HCT116 (cell line): Measurements from ENCODE around the gene RORB. TPM values are rescaled to one million over a fixed set of nuclear protein-coding genes. Genes with fewer than 3 reads are reported as not detected.

Experiments used
- ATAC-seq: fragments of 200-7000 bp; cut with Tn5 transposase; 2 replicates; pipeline ENCODE4 v1.9.1; 2020; ENCODE audit warnings: mild to moderate bottlenecking, moderate library complexity
- BruUV-seq: library from RNA; stranded (reverse); fragments of 400-500 nt; replicated peaks from 2 replicates; lab custom pipeline; 2021; lab: Mats Ljungman, UMichigan
- CTCF ChIA-PET: fragments of 300-600 bp; sonication (Branson Sonifier 250); formaldehyde crosslinking; loops from one replicate; lab custom pipeline; 2021; ENCODE audit warnings: antibody characterized with exemption; lab: Charles Lee
- POLR2A ChIA-PET: fragments of 300-600, 350-600 bp; sonication (Branson Sonifier 250); formaldehyde crosslinking; loops from one replicate; lab custom pipeline; 2021; ENCODE audit warnings: antibody characterized with exemption; lab: Charles Lee
- RAD21 ChIA-PET, 2 experiments: fragments of 300-600 bp; sonication (Branson Sonifier 250); formaldehyde crosslinking; loops; one replicate each; lab custom pipeline; 2023; ENCODE audit warnings: low total read pairs in 2 of 2; ENCODE audit not compliant: uncharacterized antibody in 2 of 2, unreplicated experiment in 2 of 2, low non-redundant PET in 1 of 2; lab: Charles Lee
- DNase-seq: peaks from one replicate; pipeline ENCODE4 v3.0.0-alpha.2; 2010; ENCODE audit warnings: low read depth, low spot score
- H2AFZ ChIP-seq: fragments of 200-600 bp; shearing (Covaris generic), sonication (generic); 2 replicates; pipeline ENCODE4 v1.6.1; 2017; ENCODE audit warnings: low read depth, mixed run types, mixed read lengths, antibody characterized with exemption, low read length; ENCODE audit not compliant: poor library complexity, severe bottlenecking
- H3K27ac ChIP-seq: 2 replicates; pipeline ENCODE4 v1.5.1; 2012; ENCODE audit warnings: low read depth, low read length
- H3K27me3 ChIP-seq: fragments of 200-600 bp; sonication (generic); 2 replicates; pipeline ENCODE4 v1.6.1; 2016; ENCODE audit warnings: mixed run types, low read length, mixed read lengths; ENCODE audit not compliant: insufficient read depth
- H3K36me3 ChIP-seq, 2 experiments: fragments of 200-500 bp in 1 of 2; fragments of 200-600 bp in 1 of 2; sonication (Bioruptor generic) in 1 of 2; sonication (generic) in 1 of 2; 2 replicates each; pipeline versions ENCODE4 v1.5.1 to v1.6.1; 2014 to 2016; ENCODE audit warnings: low read length in 2 of 2, inconsistent platforms in 1 of 2, mixed read lengths in 1 of 2, mixed run types in 1 of 2; ENCODE audit not compliant: insufficient read depth in 2 of 2, control insufficient read depth in 1 of 2
- H3K4me1 ChIP-seq, 2 experiments: fragments of 200-600 bp in 1 of 2; sonication (generic) in 1 of 2; 2 replicates each; pipeline versions ENCODE4 v1.5.1 to v1.6.1; 2012 to 2017; ENCODE audit warnings: low read length in 2 of 2, inconsistent platforms in 1 of 2, mild to moderate bottlenecking in 1 of 2, mixed read lengths in 1 of 2, mixed run types in 1 of 2, moderate library complexity in 1 of 2; ENCODE audit not compliant: insufficient read depth in 2 of 2, control insufficient read depth in 1 of 2
- H3K4me2 ChIP-seq: fragments of 200-600 bp; sonication (generic); 2 replicates; pipeline ENCODE4 v1.6.1; 2017; ENCODE audit warnings: mixed run types, low read length, mixed read lengths
- H3K4me3 ChIP-seq, 2 experiments: fragments of 200-600 bp in 1 of 2; sonication (generic) in 1 of 2; replicated peaks in 1 of 2; 2 replicates each; pipeline ENCODE4 v1.5.1; 2011 to 2016; ENCODE audit warnings: low read length in 2 of 2, control low read depth in 1 of 2, low read depth in 1 of 2, mild to moderate bottlenecking in 1 of 2, mixed read lengths in 1 of 2, mixed run types in 1 of 2
- H3K79me2 ChIP-seq: fragments of 200-600 bp; sonication (generic); 2 replicates; pipeline ENCODE4 v1.6.1; 2017; ENCODE audit warnings: mild to moderate bottlenecking, mixed run types, low read length, moderate library complexity, mixed read lengths; ENCODE audit not compliant: insufficient read depth
- H3K9ac ChIP-seq: fragments of 200-600 bp; sonication (generic); 2 replicates; pipeline ENCODE4 v1.6.1; 2016; ENCODE audit warnings: low read length, mixed read lengths
- H3K9me2 ChIP-seq: fragments of 200-600 bp; sonication (generic), shearing (Covaris generic); 2 replicates; pipeline ENCODE4 v1.6.1; 2017; ENCODE audit warnings: mixed run types, mild to moderate bottlenecking, moderate library complexity; ENCODE audit not compliant: insufficient read depth
- H3K9me3 ChIP-seq, 2 experiments: fragments of 200-500 bp in 1 of 2; fragments of 200-600 bp in 1 of 2; sonication (Bioruptor generic) in 1 of 2; sonication (generic) in 1 of 2; 2 replicates each; pipeline ENCODE4 v1.6.1; 2014 to 2017; ENCODE audit warnings: low read length in 2 of 2, mixed read lengths in 2 of 2, inconsistent platforms in 1 of 2, low read depth in 1 of 2, mild to moderate bottlenecking in 1 of 2, mixed run types in 1 of 2, moderate library complexity in 1 of 2; ENCODE audit not compliant: control insufficient read depth in 1 of 2, insufficient read depth in 1 of 2
- H4K20me1 ChIP-seq: fragments of 200-600 bp; sonication (generic), shearing (Covaris generic); 2 replicates; pipeline ENCODE4 v1.6.1; 2017; ENCODE audit warnings: mixed run types, mild to moderate bottlenecking, moderate library complexity; ENCODE audit not compliant: insufficient read depth
- CEBPB ChIP-seq: IDR thresholded peaks from 2 replicates; pipeline ENCODE4 v1.6.1; 2012; ENCODE audit warnings: low read depth
- EGR1 ChIP-seq: IDR thresholded peaks from 2 replicates; pipeline ENCODE4 v1.6.1; 2012; ENCODE audit warnings: low read depth
- ELF1 ChIP-seq: IDR thresholded peaks from 2 replicates; pipeline ENCODE4 v1.6.1; 2012; ENCODE audit warnings: low read depth, borderline replicate concordance
- FOSL1 ChIP-seq: IDR thresholded peaks from 2 replicates; pipeline ENCODE4 v1.6.1; 2012; ENCODE audit warnings: low read depth
- JUND ChIP-seq: IDR thresholded peaks from 2 replicates; pipeline ENCODE4 v1.6.1; 2012
- POLR2AphosphoS5 ChIP-seq: IDR thresholded peaks from 2 replicates; pipeline ENCODE4 v1.6.1; 2011; ENCODE audit warnings: mild to moderate bottlenecking, low read depth, low read length, moderate library complexity
- RAD21 ChIP-seq: IDR thresholded peaks from 2 replicates; pipeline ENCODE4 v1.6.1; 2012; ENCODE audit warnings: low read depth, mild to moderate bottlenecking
- SIN3A ChIP-seq: IDR thresholded peaks from 2 replicates; pipeline ENCODE4 v1.6.1; 2012; ENCODE audit warnings: low read depth
- SP1 ChIP-seq: IDR thresholded peaks from 2 replicates; pipeline ENCODE4 v1.6.1; 2012; ENCODE audit warnings: low read depth
- SRF ChIP-seq: IDR thresholded peaks from 2 replicates; pipeline ENCODE4 v1.6.1; 2012; ENCODE audit warnings: low read depth
- TCF7L2 ChIP-seq: IDR thresholded peaks from 2 replicates; pipeline ENCODE4 v1.7.0; 2011; ENCODE audit warnings: borderline replicate concordance, inconsistent platforms; ENCODE audit not compliant: insufficient read depth, insufficient read length; ENCODE audit errors: extremely low read depth
- YY1 ChIP-seq: IDR thresholded peaks from 2 replicates; pipeline ENCODE4 v1.6.1; 2011; ENCODE audit warnings: low read length, low read depth, moderate library complexity, mild to moderate bottlenecking; ENCODE audit not compliant: insufficient replicate concordance; ENCODE audit errors: extremely low read depth
- ZFX ChIP-seq: fragments of 450-650 bp; IDR thresholded peaks from 2 replicates; pipeline ENCODE4 v1.6.1; 2017
- intact Hi-C: fragments of 100-400 bp; cut with micrococcal nuclease; formaldehyde crosslinking; loops from 2 replicates; pipeline ENCODE4 v1.10.0; 2022
- total RNA-seq: library from RNA; stranded (reverse); gene quantifications from one replicate; pipeline ENCODE4 v1.2.1, GENCODE V29; 2021; ENCODE audit not compliant: unreplicated experiment
- TF ChIP-seq, protein P1 (sequence below): IDR thresholded peaks from 2 replicates; pipeline ENCODE4 v1.6.1; 2012; ENCODE audit warnings: low read depth
- TF ChIP-seq, protein P2 (sequence below): IDR thresholded peaks from 2 replicates; pipeline ENCODE4 v1.6.1; 2012
- TF ChIP-seq, protein P3 (sequence below): IDR thresholded peaks from 2 replicates; pipeline ENCODE4 v1.6.1; 2011; ENCODE audit warnings: mild to moderate bottlenecking, low read length, moderate library complexity; ENCODE audit not compliant: insufficient replicate concordance; ENCODE audit errors: extremely low read depth
- TF ChIP-seq, protein P4 (sequence below): IDR thresholded peaks from 2 replicates; pipeline ENCODE4 v1.6.1; 2012

Gene RORB
- total RNA-seq, 1 experiment from 2014 or later: 0.02 TPM

DNA sequence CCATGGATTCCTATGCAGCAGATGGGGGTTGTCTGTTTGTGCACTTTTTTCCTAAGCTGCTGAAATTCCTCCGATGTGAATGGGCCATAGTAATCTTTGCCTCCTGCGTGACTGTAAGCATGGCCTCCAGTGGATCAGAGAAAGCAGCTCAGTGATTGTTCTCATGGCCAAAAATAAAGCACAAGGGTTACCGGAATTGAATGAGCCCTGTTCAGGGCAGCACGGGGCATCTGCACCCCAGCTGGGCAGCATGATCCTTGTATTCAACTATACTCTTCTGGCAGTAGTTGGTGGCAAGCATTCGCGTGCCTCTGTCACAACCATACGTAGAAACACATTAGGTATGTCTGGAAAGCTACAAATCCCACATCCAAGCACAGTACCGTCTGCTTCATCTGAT lies 193.9 kb downstream of the RORB start:
- H3K4me1 ChIP-seq: no peaks in the 10 kb centered on the region
- no peaks in the 10 kb centered on the region for H4K20me1 ChIP-seq
- H3K27me3 ChIP-seq: peaks cover 56% of the 10 kb centered on the region
- H3K9me2 ChIP-seq: no peaks in the 10 kb centered on the region
- no peak overlapping the region for H3K9ac ChIP-seq
- intact Hi-C loops: no loop called here
- no peak overlapping the region for H3K4me2 ChIP-seq
- no peaks in the 10 kb centered on the region for H3K79me2 ChIP-seq
- H2AFZ ChIP-seq: no peak overlapping the region
- no peaks in the 10 kb centered on the region for H3K9me3 ChIP-seq
- H3K27ac ChIP-seq: no peak overlapping the region
- BruUV-seq: no TSS peak
- TF ChIP-seq SRF (no peak), ELF1 (no peak), FOSL1 (no peak), SP1 (no peak), ZFX (no peak), JUND (no peak), POLR2AphosphoS5 (no peak), EGR1 (no peak), CEBPB (no peak), RAD21 (no peak), YY1 (no peak), TCF7L2 (no peak), SIN3A (no peak)
- TF ChIP-seq, protein P1, sequence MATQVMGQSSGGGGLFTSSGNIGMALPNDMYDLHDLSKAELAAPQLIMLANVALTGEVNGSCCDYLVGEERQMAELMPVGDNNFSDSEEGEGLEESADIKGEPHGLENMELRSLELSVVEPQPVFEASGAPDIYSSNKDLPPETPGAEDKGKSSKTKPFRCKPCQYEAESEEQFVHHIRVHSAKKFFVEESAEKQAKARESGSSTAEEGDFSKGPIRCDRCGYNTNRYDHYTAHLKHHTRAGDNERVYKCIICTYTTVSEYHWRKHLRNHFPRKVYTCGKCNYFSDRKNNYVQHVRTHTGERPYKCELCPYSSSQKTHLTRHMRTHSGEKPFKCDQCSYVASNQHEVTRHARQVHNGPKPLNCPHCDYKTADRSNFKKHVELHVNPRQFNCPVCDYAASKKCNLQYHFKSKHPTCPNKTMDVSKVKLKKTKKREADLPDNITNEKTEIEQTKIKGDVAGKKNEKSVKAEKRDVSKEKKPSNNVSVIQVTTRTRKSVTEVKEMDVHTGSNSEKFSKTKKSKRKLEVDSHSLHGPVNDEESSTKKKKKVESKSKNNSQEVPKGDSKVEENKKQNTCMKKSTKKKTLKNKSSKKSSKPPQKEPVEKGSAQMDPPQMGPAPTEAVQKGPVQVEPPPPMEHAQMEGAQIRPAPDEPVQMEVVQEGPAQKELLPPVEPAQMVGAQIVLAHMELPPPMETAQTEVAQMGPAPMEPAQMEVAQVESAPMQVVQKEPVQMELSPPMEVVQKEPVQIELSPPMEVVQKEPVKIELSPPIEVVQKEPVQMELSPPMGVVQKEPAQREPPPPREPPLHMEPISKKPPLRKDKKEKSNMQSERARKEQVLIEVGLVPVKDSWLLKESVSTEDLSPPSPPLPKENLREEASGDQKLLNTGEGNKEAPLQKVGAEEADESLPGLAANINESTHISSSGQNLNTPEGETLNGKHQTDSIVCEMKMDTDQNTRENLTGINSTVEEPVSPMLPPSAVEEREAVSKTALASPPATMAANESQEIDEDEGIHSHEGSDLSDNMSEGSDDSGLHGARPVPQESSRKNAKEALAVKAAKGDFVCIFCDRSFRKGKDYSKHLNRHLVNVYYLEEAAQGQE: no peak
- TF ChIP-seq, protein P2, sequence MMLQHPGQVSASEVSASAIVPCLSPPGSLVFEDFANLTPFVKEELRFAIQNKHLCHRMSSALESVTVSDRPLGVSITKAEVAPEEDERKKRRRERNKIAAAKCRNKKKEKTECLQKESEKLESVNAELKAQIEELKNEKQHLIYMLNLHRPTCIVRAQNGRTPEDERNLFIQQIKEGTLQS: no peak
- TF ChIP-seq, protein P3, sequence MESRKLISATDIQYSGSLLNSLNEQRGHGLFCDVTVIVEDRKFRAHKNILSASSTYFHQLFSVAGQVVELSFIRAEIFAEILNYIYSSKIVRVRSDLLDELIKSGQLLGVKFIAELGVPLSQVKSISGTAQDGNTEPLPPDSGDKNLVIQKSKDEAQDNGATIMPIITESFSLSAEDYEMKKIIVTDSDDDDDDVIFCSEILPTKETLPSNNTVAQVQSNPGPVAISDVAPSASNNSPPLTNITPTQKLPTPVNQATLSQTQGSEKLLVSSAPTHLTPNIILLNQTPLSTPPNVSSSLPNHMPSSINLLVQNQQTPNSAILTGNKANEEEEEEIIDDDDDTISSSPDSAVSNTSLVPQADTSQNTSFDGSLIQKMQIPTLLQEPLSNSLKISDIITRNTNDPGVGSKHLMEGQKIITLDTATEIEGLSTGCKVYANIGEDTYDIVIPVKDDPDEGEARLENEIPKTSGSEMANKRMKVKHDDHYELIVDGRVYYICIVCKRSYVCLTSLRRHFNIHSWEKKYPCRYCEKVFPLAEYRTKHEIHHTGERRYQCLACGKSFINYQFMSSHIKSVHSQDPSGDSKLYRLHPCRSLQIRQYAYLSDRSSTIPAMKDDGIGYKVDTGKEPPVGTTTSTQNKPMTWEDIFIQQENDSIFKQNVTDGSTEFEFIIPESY: no peak
- TF ChIP-seq, protein P4, sequence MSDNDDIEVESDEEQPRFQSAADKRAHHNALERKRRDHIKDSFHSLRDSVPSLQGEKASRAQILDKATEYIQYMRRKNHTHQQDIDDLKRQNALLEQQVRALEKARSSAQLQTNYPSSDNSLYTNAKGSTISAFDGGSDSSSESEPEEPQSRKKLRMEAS: no peak
- RAD21 ChIA-PET: no interaction called here
- H3K4me3 ChIP-seq: no peak overlapping the region
- DNase-seq (no peak), ATAC-seq (no peak)
- POLR2A ChIA-PET: no interaction called here
- CTCF ChIA-PET: no interaction called here
- H3K36me3 ChIP-seq: no peaks in the 10 kb centered on the region
